Activated CD4-positive, alpha-beta T cell treated with anti-CD3 and anti-CD28 coated beads for 36 hours (primary cell): Measurements from ENCODE around the gene KLHL26. TPM values are rescaled to one million over a fixed set of nuclear protein-coding genes. Genes with fewer than 3 reads are reported as not detected.

Source experiments
- ATAC-seq: fragments of 200-7000 bp; cut with Tn5 transposase; one replicate; pipeline ENCODE4 v1.10.0; 2021; ENCODE audit warnings: mild to moderate bottlenecking, moderate library complexity
- CTCF ChIA-PET: fragments of 350-600 bp; sonication (Branson Sonifier 250); formaldehyde crosslinking; loops from one replicate; lab custom pipeline; 2021; ENCODE audit warnings: antibody characterized with exemption; lab: Charles Lee
- POLR2A ChIA-PET: fragments of 350-600 bp; sonication (Branson Sonifier 250); formaldehyde crosslinking; loops from one replicate; lab custom pipeline; 2021; ENCODE audit warnings: antibody characterized with exemption, inconsistent platforms; lab: Charles Lee
- DNase-seq: peaks from one replicate; pipeline ENCODE4 v3.0.0-alpha.2; 2020
- H3K27ac Mint-ChIP-seq: one replicate; pipeline ENCODE4 v1.8.0; 2021; ENCODE audit warnings: mixed read lengths
- H3K27me3 Mint-ChIP-seq: one replicate; pipeline ENCODE4 v1.8.0; 2021; ENCODE audit warnings: mixed read lengths
- H3K36me3 Mint-ChIP-seq: one replicate; pipeline ENCODE4 v1.8.0; 2021; ENCODE audit warnings: low read depth, mixed read lengths
- H3K4me1 Mint-ChIP-seq: one replicate; pipeline ENCODE4 v1.8.0; 2021; ENCODE audit warnings: mixed read lengths
- H3K4me3 Mint-ChIP-seq: one replicate; pipeline ENCODE4 v1.8.0; 2021; ENCODE audit warnings: mild to moderate bottlenecking, moderate library complexity, mixed read lengths
- H3K9me3 Mint-ChIP-seq: one replicate; pipeline ENCODE4 v1.8.0; 2021; ENCODE audit warnings: low read depth, mixed read lengths
- intact Hi-C, 2 experiments: fragments of 100-400 bp; cut with DNase I in 1 of 2; cut with micrococcal nuclease in 1 of 2; formaldehyde crosslinking; loops; one replicate each; pipeline versions ENCODE4 v1.14.2 to v1.15.1; 2022 to 2024; cut with DNase I, micrococcal nuclease
- total RNA-seq, 2 experiments: library from RNA; stranded (reverse); gene quantifications; one replicate each; pipeline ENCODE4 v1.2.3, GENCODE V29; 2021

Gene KLHL26
- total RNA-seq, 2 experiments from 2014 or later: 9.9 to 11.9 TPM

- ChIA-PET POLR2A (interaction anchor here (0.7 kb wide), 1 partner anchor 100 kb away, joined by 6 read pairs; no protein-coding TSS in a partner anchor), CTCF (interaction anchor here (1.5 kb wide), 1 partner anchor 33 kb away, joined by 3 read pairs; no protein-coding TSS in a partner anchor)
- Mint-ChIP-seq H3K4me3 (no peak overlapping the region), H3K27ac (no peak overlapping the region), H3K9me3 (no peaks in the 10 kb centered on the region), H3K36me3 (no peaks in the 10 kb centered on the region), H3K4me1 (no peaks in the 10 kb centered on the region), H3K27me3 (peaks cover 12% of the 10 kb centered on the region)
- intact Hi-C loops: no loop called here
- DNase-seq (no peak), ATAC-seq (no peak)
These were observed 16.5 kb upstream of the KLHL26 start for GRCh38 chr19:18620311-18620710.

GRCh38 chr19:18620902-18621301, 15.9 kb upstream of the KLHL26 start:
- H3K27me3 Mint-ChIP-seq: peaks cover 11% of the 10 kb centered on the region
- H3K9me3 Mint-ChIP-seq: no peaks in the 10 kb centered on the region
- H3K4me3 Mint-ChIP-seq: no peak overlapping the region
- no peaks in the 10 kb centered on the region for H3K36me3 Mint-ChIP-seq
- H3K27ac Mint-ChIP-seq: no peak overlapping the region
- no peaks in the 10 kb centered on the region for H3K4me1 Mint-ChIP-seq
- DNase-seq: no peak
- POLR2A ChIA-PET: no interaction called here
- ATAC-seq: no peak
- CTCF ChIA-PET: interaction anchor here (0.7 to 1.5 kb wide), 2 partner anchors 33 to 498 kb away, joined by 3 read pairs; no protein-coding TSS in a partner anchor
- intact Hi-C loops: no loop called here

GRCh38 chr19:18626906-18627305, 9.9 kb upstream of the KLHL26 start:
- Mint-ChIP-seq H3K27me3 (no peaks in the 10 kb centered on the region), H3K27ac (no peak overlapping the region)
- POLR2A ChIA-PET: no interaction called here

GRCh38 chr19:18629166-18630088, 7.4 kb upstream of the KLHL26 start:
- H3K4me1 Mint-ChIP-seq: no peaks in the 10 kb centered on the region
- H3K27ac Mint-ChIP-seq: no peak overlapping the region
- H3K4me3 Mint-ChIP-seq: no peak overlapping the region
- ATAC-seq: no peak
- intact Hi-C loops: no loop called here
- H3K9me3 Mint-ChIP-seq: no peaks in the 10 kb centered on the region
- ChIA-PET CTCF (interaction anchor here (0.7 to 1.1 kb wide), 2 partner anchors 72 to 408 kb away, joined by 3 read pairs; partner anchors contain the start of gene KXD1), POLR2A (no interaction called here)
- H3K27me3 Mint-ChIP-seq: no peaks in the 10 kb centered on the region
- H3K36me3 Mint-ChIP-seq: no peaks in the 10 kb centered on the region
- no peak for DNase-seq

More at GRCh38 chr19:18626906-18627305, 9.9 kb upstream of the KLHL26 start:
- no peak for ATAC-seq
- CTCF ChIA-PET: no interaction called here
- H3K4me3 Mint-ChIP-seq: no peak overlapping the region
- DNase-seq: no peak
- intact Hi-C loops: no loop called here
- no peaks in the 10 kb centered on the region for H3K4me1 Mint-ChIP-seq
- no peaks in the 10 kb centered on the region for H3K9me3 Mint-ChIP-seq
- no peaks in the 10 kb centered on the region for H3K36me3 Mint-ChIP-seq

- DNase-seq (no peak), ATAC-seq (no peak)
- Mint-ChIP-seq H3K4me1 (peaks cover 19% of the 10 kb centered on the region), H3K27ac (no peak overlapping the region), H3K9me3 (no peaks in the 10 kb centered on the region), H3K4me3 (no peak overlapping the region), H3K36me3 (no peaks in the 10 kb centered on the region), H3K27me3 (no peaks in the 10 kb centered on the region)
- ChIA-PET CTCF (no interaction called here), POLR2A (no interaction called here)
- intact Hi-C loops: no loop called here
These were observed 3.5 kb upstream of the KLHL26 start for GRCh38 chr19:18633321-18633720.

- ChIA-PET POLR2A (no interaction called here), CTCF (interaction anchor here (0.7 kb wide), 1 partner anchor 406 kb away, joined by 3 read pairs; no protein-coding TSS in a partner anchor)
- Mint-ChIP-seq H3K4me3 (no peak overlapping the region), H3K36me3 (no peaks in the 10 kb centered on the region), H3K27ac (no peak overlapping the region), H3K9me3 (no peaks in the 10 kb centered on the region), H3K27me3 (no peaks in the 10 kb centered on the region), H3K4me1 (peaks cover 24% of the 10 kb centered on the region)
- ATAC-seq (no peak), DNase-seq (no peak)
- intact Hi-C loops: loop anchor here in 1 of 2 experiments (5.0 kb wide), 1 partner anchor 773 kb away; the partner anchor contains the start of gene GATAD2A
These were observed 2.1 kb upstream of the KLHL26 start for GRCh38 chr19:18634612-18635297.

- intact Hi-C loops: loop anchor here (1.0 to 5.0 kb wide), 24 partner anchors 41 to 771 kb away; partner anchors contain the start of genes COPE (in 2 of the 2), CRTC1 (in 2 of the 2), DDX49 (in 2 of the 2) and ELL (in 2 of the 2)
- H3K27me3 Mint-ChIP-seq: no peaks in the 10 kb centered on the region
- no peaks in the 10 kb centered on the region for H3K36me3 Mint-ChIP-seq
- ATAC-seq: no peak
- DNase-seq: no peak
- H3K4me3 Mint-ChIP-seq: peak overlapping the region; percentile 84
- H3K9me3 Mint-ChIP-seq: no peaks in the 10 kb centered on the region
- H3K27ac Mint-ChIP-seq: peak overlapping the region; percentile 48
- peaks cover 24% of the 10 kb centered on the region for H3K4me1 Mint-ChIP-seq
- ChIA-PET CTCF (no interaction called here), POLR2A (no interaction called here)
These were observed 1.0 kb upstream of the KLHL26 start for GRCh38 chr19:18635831-18636182.

GRCh38 chr19:18636183-18636968, 452 bp upstream of the KLHL26 start:
- Mint-ChIP-seq H3K27me3 (no peaks in the 10 kb centered on the region), H3K4me3 (peak overlapping the region; percentile 84), H3K27ac (peak overlapping the region; percentile 78), H3K4me1 (peaks cover 24% of the 10 kb centered on the region), H3K36me3 (no peaks in the 10 kb centered on the region), H3K9me3 (no peaks in the 10 kb centered on the region)
- POLR2A ChIA-PET: no interaction called here
- CTCF ChIA-PET: no interaction called here
- DNase-seq (peak; percentile 100), ATAC-seq (peak; percentile 92)
- intact Hi-C loops: loop anchor here (1.0 to 5.0 kb wide), 24 partner anchors 42 to 771 kb away; partner anchors contain the start of genes COPE (in 2 of the 2), CRTC1 (in 2 of the 2), DDX49 (in 2 of the 2) and ELL (in 2 of the 2)

GRCh38 chr19:18637673-18638630, 1.1 kb downstream of the KLHL26 start:
- intact Hi-C loops: loop anchor here (2.0 to 5.0 kb wide), 5 partner anchors 43 to 769 kb away; partner anchors contain the start of genes GATAD2A (in 1 of the 2), LSM4 (in 1 of the 2) and TMEM161A (in 1 of the 2)
- Mint-ChIP-seq H3K4me3 (peak overlapping the region; percentile 84), H3K4me1 (peaks cover 24% of the 10 kb centered on the region), H3K27me3 (no peaks in the 10 kb centered on the region), H3K36me3 (no peaks in the 10 kb centered on the region), H3K9me3 (no peaks in the 10 kb centered on the region), H3K27ac (peak overlapping the region; percentile 84)
- DNase-seq (peak; percentile 31), ATAC-seq (no peak)
- CTCF ChIA-PET: no interaction called here
- POLR2A ChIA-PET: no interaction called here

GRCh38 chr19:18639706-18640243, 2.9 kb downstream of the KLHL26 start:
- Mint-ChIP-seq H3K4me3 (no peak overlapping the region), H3K27me3 (no peaks in the 10 kb centered on the region), H3K27ac (no peak overlapping the region), H3K4me1 (peaks cover 31% of the 10 kb centered on the region), H3K9me3 (no peaks in the 10 kb centered on the region), H3K36me3 (peaks cover 4% of the 10 kb centered on the region)
- ATAC-seq (no peak), DNase-seq (no peak)
- intact Hi-C loops: loop anchor here in 1 of 2 experiments (5.0 kb wide), 1 partner anchor 768 kb away; the partner anchor contains the start of gene GATAD2A
- ChIA-PET POLR2A (no interaction called here), CTCF (interaction anchor here (0.6 to 0.7 kb wide), 2 partner anchors 37 to 74 kb away, joined by 3 read pairs; no protein-coding TSS in a partner anchor)
